ENCODE results near the gene BMPR1B. TPM values are rescaled to one million over a fixed set of nuclear protein-coding genes. Genes with fewer than 3 reads are reported as not detected.

The BMPR1B gene
- total and polyA plus RNA-seq, 2 donors (not counting 1 experiment from before 2014, with no cell fraction given) = not detected

GRCh38 chr4:95066050-95066449 lies 308.3 kb downstream of the BMPR1B start:
- TF ChIP-seq EZH2 (IDR thresholded peaks at IDR 0.05; ENCODE audit: borderline replicate concordance, insufficient read depth, low read depth, low read length, poor library complexity, severe bottlenecking) = no peak
- TF ChIP-seq CTCF (IDR thresholded peaks at IDR 0.05) = no peak
- Mint-ChIP-seq H3K27me3 (no peaks in the 10 kb centered on the region), H3K4me3 (no peak overlapping the region), H3K27ac (no peak overlapping the region), H3K4me1 (no peaks in the 10 kb centered on the region), H3K9me3 (ENCODE audit: insufficient read depth) (no peaks in the 10 kb centered on the region)
- no peak overlapping the region for H3K27ac ChIP-seq (ENCODE audit: low read length in 2 of 2)
- intact Hi-C loops (cut with micrococcal nuclease) = no loop called here
- POLR2A ChIA-PET = no interaction called here
- peaks cover 0 to 1% (median 0%) of the 10 kb centered on the region in 3 donors for H3K9me3 ChIP-seq (ENCODE audit: control extremely low read depth in 1 of 3, control insufficient read depth in 2 of 3, insufficient read depth in 1 of 3, low read length in 2 of 3)
- no peaks in the 10 kb centered on the region for H3K79me2 ChIP-seq (ENCODE audit: control insufficient read depth, insufficient read depth, low read length)
- no peak overlapping the region for H3K4me3 ChIP-seq (ENCODE audit: control extremely low read depth in 1 of 5, extremely low read depth in 1 of 5, insufficient read depth in 1 of 5, low read depth in 2 of 5, low read length in 4 of 5)
- no peaks in the 10 kb centered on the region for H3K4me1 ChIP-seq (ENCODE audit: control insufficient read depth in 2 of 2, insufficient read depth in 2 of 2, low read length in 2 of 2)
- WGBS (ENCODE audit: insufficient coverage) = no CpG with 5 or more reads among the region's 1 CpG
- H4K20me1 ChIP-seq (ENCODE audit: control insufficient read depth, insufficient read depth, low read length, poor library complexity, severe bottlenecking) = no peaks in the 10 kb centered on the region
- no peak for ATAC-seq (ENCODE audit: low read depth)
- H2AFZ ChIP-seq (ENCODE audit: insufficient read depth, low read depth, low read length, poor library complexity, severe bottlenecking) = no peak overlapping the region
- no peak overlapping the region for H3K4me2 ChIP-seq (replicated peaks; ENCODE audit: low read depth, low read length, poor library complexity, severe bottlenecking)
- DNase-seq = no peak
- no peak overlapping the region for H3K9ac ChIP-seq (ENCODE audit: low read length)
- H3K36me3 ChIP-seq (replicated peaks in 1 of 2; ENCODE audit: control extremely low read depth in 1 of 2, control insufficient read depth in 1 of 2, extremely low read depth in 1 of 2, insufficient read depth in 2 of 2, low read length in 1 of 2) = no peaks in the 10 kb centered on the region
- no peaks in the 10 kb centered on the region for H3K27me3 ChIP-seq (replicated peaks in 1 of 4; ENCODE audit: control extremely low read depth in 1 of 4, control insufficient read depth in 3 of 4, insufficient read depth in 4 of 4, low read length in 3 of 4)
- CTCF ChIA-PET = no interaction called here

GRCh38 chr4:95068401-95068800 lies 310.6 kb downstream of the BMPR1B start:
- no peak overlapping the region for H3K27ac ChIP-seq (ENCODE audit: low read length in 2 of 2)
- H3K4me3 ChIP-seq (ENCODE audit: control extremely low read depth in 1 of 5, extremely low read depth in 1 of 5, insufficient read depth in 1 of 5, low read depth in 2 of 5, low read length in 4 of 5) = no peak overlapping the region
- ATAC-seq (ENCODE audit: low read depth) = no peak
- H3K27ac Mint-ChIP-seq = no peak overlapping the region
- no peaks in the 10 kb centered on the region for H3K27me3 Mint-ChIP-seq
- intact Hi-C loops (cut with micrococcal nuclease) = no loop called here
- H3K4me2 ChIP-seq (replicated peaks; ENCODE audit: low read depth, low read length, poor library complexity, severe bottlenecking) = no peak overlapping the region
- H4K20me1 ChIP-seq (ENCODE audit: control insufficient read depth, insufficient read depth, low read length, poor library complexity, severe bottlenecking) = no peaks in the 10 kb centered on the region
- no peak for DNase-seq
- H2AFZ ChIP-seq (ENCODE audit: insufficient read depth, low read depth, low read length, poor library complexity, severe bottlenecking) = no peak overlapping the region
- no peaks in the 10 kb centered on the region for H3K36me3 ChIP-seq (replicated peaks in 1 of 2; ENCODE audit: control extremely low read depth in 1 of 2, control insufficient read depth in 1 of 2, extremely low read depth in 1 of 2, insufficient read depth in 2 of 2, low read length in 1 of 2)
- no peak overlapping the region for H3K9ac ChIP-seq (ENCODE audit: low read length)
- 100% methylated on average over 1 of the region's 1 CpG for WGBS (ENCODE audit: insufficient coverage)
- ChIA-PET POLR2A (no interaction called here), CTCF (no interaction called here)
- H3K4me1 ChIP-seq (ENCODE audit: control insufficient read depth in 2 of 2, insufficient read depth in 2 of 2, low read length in 2 of 2) = no peaks in the 10 kb centered on the region
- H3K9me3 Mint-ChIP-seq (ENCODE audit: insufficient read depth) = no peaks in the 10 kb centered on the region
- H3K79me2 ChIP-seq (ENCODE audit: control insufficient read depth, insufficient read depth, low read length) = no peaks in the 10 kb centered on the region
- peaks cover 0 to 1% (median 0%) of the 10 kb centered on the region in 3 donors for H3K9me3 ChIP-seq (ENCODE audit: control extremely low read depth in 1 of 3, control insufficient read depth in 2 of 3, insufficient read depth in 1 of 3, low read length in 2 of 3)
- no peak overlapping the region for H3K4me3 Mint-ChIP-seq
- no peaks in the 10 kb centered on the region for H3K27me3 ChIP-seq (replicated peaks in 1 of 4; ENCODE audit: control extremely low read depth in 1 of 4, control insufficient read depth in 3 of 4, insufficient read depth in 4 of 4, low read length in 3 of 4)
- no peaks in the 10 kb centered on the region for H3K4me1 Mint-ChIP-seq
- TF ChIP-seq EZH2 (IDR thresholded peaks at IDR 0.05; ENCODE audit: borderline replicate concordance, insufficient read depth, low read depth, low read length, poor library complexity, severe bottlenecking) (no peak), CTCF (IDR thresholded peaks at IDR 0.05) (no peak)
